Measurements from ENCODE around the gene FAM168A.

FAM168A gene

DNA sequence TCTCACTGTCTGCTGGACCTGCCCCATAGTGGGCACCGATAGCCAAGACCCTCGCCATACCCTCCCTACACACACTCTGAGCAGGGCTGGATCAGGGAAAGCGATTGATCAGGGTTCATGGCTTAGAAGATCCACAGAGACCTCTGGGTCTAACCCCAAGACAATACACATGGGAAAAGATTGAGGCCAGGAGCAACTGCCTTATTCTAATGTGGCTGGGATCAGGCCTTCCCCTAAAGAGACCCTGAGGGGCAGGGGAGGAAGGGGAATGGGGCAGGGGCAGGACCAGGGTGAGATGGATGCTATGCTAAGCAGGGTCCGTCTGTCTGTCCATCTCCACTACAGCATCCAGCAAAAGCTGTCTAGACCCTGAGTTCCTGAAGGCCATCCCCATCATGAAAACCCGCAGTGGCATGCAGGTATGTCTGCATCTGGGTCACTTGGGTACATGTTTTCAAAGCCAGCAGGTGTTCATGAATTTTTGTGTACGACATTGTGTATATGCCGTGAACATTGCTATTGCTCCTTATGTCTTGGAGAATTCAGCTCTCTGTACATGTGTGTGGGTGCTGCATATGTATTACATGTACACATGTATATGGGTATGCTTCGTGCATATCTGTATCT, 237.1 kb downstream of the FAM168A start:
- DNase-seq: no peak

DNA sequence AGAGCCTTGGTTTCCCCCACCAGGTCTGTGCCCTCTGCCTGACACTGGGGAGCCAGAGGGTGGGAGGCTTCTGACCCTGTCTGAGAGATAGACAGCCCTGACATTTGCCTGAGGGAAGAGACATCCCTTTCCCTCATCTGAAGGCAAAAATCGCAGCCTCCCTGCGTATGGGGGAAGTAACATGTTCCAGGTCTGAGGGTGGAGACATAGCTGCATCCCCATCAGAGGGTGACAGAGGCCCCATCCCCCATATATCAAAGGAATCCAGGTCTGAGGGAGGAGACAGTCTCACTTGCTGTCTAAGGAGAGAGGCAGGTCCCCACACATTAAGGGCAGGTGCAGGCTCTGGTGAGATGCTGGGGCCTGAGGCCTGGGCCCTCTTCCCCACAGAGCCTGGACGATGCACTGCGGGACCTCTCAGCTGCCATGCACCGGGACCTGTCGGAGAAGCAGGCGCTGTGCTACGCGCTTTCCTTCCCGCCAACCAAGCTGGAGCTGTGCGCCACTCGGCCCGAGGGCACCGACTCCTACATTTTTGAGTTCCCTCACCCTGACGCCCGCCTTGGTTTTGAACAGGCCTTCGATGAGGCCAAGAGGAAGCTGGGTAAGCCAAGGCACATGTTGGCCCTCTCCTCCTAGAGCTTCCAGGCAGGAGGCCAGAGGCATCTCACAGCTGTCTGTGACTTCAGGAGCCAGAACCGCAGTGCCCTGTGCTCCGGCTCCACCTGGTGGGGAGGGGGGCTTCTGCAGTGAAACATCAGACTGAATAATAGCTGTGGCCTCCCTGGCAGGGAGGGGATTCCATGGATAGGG, 237.8 kb downstream of the FAM168A start:
- peak; percentile 57 for DNase-seq

DNA sequence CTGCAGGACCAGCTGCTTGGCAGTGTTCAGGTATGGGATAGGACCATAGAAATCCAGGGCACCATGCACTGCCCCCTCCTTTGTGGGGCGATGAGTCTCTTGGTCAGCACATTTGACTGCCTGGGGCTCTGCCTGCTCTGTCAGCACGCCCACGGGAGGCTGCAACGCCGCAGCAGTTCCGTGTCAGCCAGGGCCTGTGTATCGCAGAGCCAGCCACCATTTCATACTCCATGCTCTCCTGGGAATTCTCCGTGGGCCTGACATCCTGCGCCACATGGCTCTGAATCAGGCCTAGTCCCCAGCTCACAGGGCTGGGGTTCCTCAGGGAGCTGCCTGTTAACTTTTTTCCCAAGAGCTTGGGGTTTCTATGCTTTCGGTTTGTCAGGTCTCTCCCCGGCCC, 238.6 kb downstream of the FAM168A start:
- DNase-seq: no peak

- DNase-seq: no peak
Observed at GRCh38 chr11:73358071-73358470, 239.8 kb downstream of the FAM168A start.

DNA sequence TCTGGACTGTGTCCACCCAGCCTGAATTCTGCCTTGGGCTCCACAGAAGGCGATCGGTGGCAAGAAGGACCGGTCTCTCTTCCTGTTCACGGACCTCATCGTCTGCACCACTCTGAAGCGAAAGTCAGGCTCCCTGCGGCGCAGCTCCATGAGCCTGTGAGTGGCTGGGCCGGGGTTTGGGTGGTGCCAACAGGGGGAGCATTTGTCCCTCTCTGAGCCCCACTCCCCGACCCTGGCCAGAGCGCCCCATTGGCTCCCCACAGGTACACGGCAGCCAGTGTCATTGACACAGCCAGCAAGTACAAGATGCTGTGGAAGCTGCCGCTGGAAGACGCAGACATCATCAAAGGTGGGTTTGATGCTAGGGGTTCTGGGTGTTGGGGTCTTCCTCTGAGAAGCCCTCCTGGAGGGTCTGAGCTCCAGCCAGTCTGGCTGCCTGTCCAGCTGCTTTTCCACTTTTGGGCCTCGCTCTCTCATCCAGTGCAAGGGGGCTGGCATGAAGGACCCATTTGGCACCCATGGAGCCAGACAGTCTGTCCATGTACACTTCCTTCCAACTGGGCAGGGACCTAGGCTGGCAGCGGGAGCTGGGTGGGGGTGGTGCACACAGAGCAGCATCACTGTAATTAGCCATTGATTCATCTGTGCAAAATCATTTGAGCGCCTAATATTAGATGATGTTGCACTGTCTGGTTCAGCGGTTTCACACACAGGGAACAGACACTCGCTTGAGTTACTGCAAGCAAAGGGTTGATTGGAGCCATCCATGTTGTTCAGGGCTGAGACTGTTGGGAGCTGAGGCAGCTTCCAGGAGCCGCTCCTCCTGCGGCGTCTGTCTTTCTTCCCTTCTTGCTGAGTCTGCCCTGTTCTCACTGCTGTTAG, 240.7 kb downstream of the FAM168A start:
- no peak for DNase-seq

- no peak for DNase-seq
Observed at GRCh38 chr11:73355109-73355508, 242.8 kb downstream of the FAM168A start.

- no peak for DNase-seq
Observed at GRCh38 chr11:73353422-73353821, 244.5 kb downstream of the FAM168A start.

- peak; percentile 68 for DNase-seq
Observed at GRCh38 chr11:73350908-73351636, 246.8 kb downstream of the FAM168A start.

All from activated CD4-positive, alpha-beta T cell treated with anti-CD3 and anti-CD28 coated beads for 48 hours (primary cell).